Ovary (tissue), 9 donors: ENCODE results near the gene TMEM59L. TPM values are rescaled to one million over a fixed set of nuclear protein-coding genes. Genes with fewer than 3 reads are reported as not detected.
A peak's percentile ranks its signal among the peaks of the same experiment; 100 is the strongest.

Experiments used
- DNase-seq, 5 donors: peaks; one replicate each; pipeline ENCODE4 v3.0.0-alpha.2; 2019 to 2020
- H3K27ac ChIP-seq, 2 donors: fragments of 200-600 bp; one replicate each; pipeline versions ENCODE4 v1.5.1 to v1.8.0; 2019 to 2022
- H3K27me3 ChIP-seq: fragments of 200-600 bp; one replicate; pipeline ENCODE4 v1.8.0; 2022
- H3K36me3 ChIP-seq: fragments of 200-600 bp; sonication (generic); one replicate; pipeline ENCODE4 v1.5.1; 2019
- H3K4me1 ChIP-seq: one replicate; pipeline ENCODE4 v1.8.1; 2013; ENCODE audit warnings: mild to moderate bottlenecking, moderate library complexity; ENCODE audit not compliant: insufficient read depth
- H3K4me3 ChIP-seq: fragments of 200-600 bp; sonication (generic); one replicate; pipeline ENCODE4 v1.5.1; 2017
- H3K9me3 ChIP-seq, 2 donors: fragments of 200-600 bp in 1 of 2; sonication (generic) in 1 of 2; one replicate each; pipeline versions ENCODE4 v1.5.1 to v1.8.1; 2013 to 2019; ENCODE audit warnings: mild to moderate bottlenecking in 1 of 2, moderate library complexity in 1 of 2
- CTCF ChIP-seq, 3 donors: fragments of 450-650 bp in 2 of 3; fragments of 200-600 bp in 1 of 3; IDR thresholded peaks; one replicate each; pipeline versions ENCODE4 v1.5.1 to v1.8.0; 2016 to 2022; ENCODE audit warnings: antibody characterized with exemption in 3 of 3, mild to moderate bottlenecking in 1 of 3
- EP300 ChIP-seq: sonication (generic); formaldehyde crosslinking; IDR thresholded peaks from one replicate; pipeline ENCODE4 v1.6.1; 2017; ENCODE audit warnings: antibody characterized with exemption
- POLR2A ChIP-seq: fragments of 450-650 bp; IDR thresholded peaks from one replicate; pipeline ENCODE4 v1.6.1; 2017; ENCODE audit warnings: antibody characterized with exemption, mild to moderate bottlenecking, moderate library complexity
- WGBS, 3 donors: extraction: QIAGEN DNeasy Blood & Tissue Kit in 1 of 3; methylation state at CpG; one replicate each; pipeline versions ENCODE4 v1.1.5 to v1.1.7; 2013 to 2017; 5-methylcytosine and 5-hydroxymethylcytosine counted together
- intact Hi-C, 4 donors: fragments of 100-400 bp; cut with DNase I; formaldehyde crosslinking; loops; one replicate each; pipeline versions ENCODE4 v1.11.0 to v1.15.1; 2022 to 2023
- polyA plus RNA-seq, 2 donors: library from polyadenylated mRNA; stranded (reverse); fragments of 200-250 nt in 1 of 2; fragments of 350-450 nt in 1 of 2; fragmentation: Illumina TruSeq in 1 of 2; extraction: RNeasy Lipid Tissue Mini Kit (QIAGEN cat#74804) in 1 of 2; gene quantifications; one replicate each; pipeline ENCODE4 v1.2.3, GENCODE V29; 2013 to 2014
- total RNA-seq, 7 donors: library from RNA; depleted of rRNA in 2 of 7; stranded (reverse); fragments of >200 nt in 2 of 7; fragmentation: NEBNext Ultra II Directional in 3 of 7; extraction: Animal tissue kit (Norgen Biotek cat#: 25700) in 3 of 7; gene quantifications; one replicate each; pipeline versions ENCODE4 v1.1.0 to v1.2.4, GENCODE V29; 2016 to 2023
- donor health status: DM: no; HTN: no; CAD: no; lungs with moderate emphysema.
- donor health status: DM: no; HTN: no; CAD: no.
- donor health status: Bipolar disorder and iron deficiency.
- donor health status: DM: yes; HTN: yes; CAD: no.
- donor health status: DM: no; HTN: no; CAD: no.
- donor health status: DM: yes; HTN: yes; CAD: no.

TMEM59L gene
- total and polyA plus RNA-seq, 9 donors, result 0.20 to 0.53 (median 0.51) TPM; not detected in 4

GRCh38 chr19:18586306-18586705 lies 26.4 kb upstream of the TMEM59L start:
- H3K9me3 ChIP-seq, result no peaks in the 10 kb centered on the region
- H3K4me3 ChIP-seq, result no peak overlapping the region
- H3K36me3 ChIP-seq, result no peaks in the 10 kb centered on the region
- H3K27me3 ChIP-seq, result no peaks in the 10 kb centered on the region
- DNase-seq, result no peak
- no peak overlapping the region for H3K27ac ChIP-seq
- H3K4me1 ChIP-seq, result peaks cover 18% of the 10 kb centered on the region
- WGBS, 3 donors, result 38 to 56% (median 42%) methylated on average over 2 of the region's 2 CpGs
- intact Hi-C loops, result loop anchor here in 1 of 4 donors (5.0 kb wide), 2 partner anchors 119 to 134 kb away; no protein-coding TSS in a partner anchor
- TF ChIP-seq CTCF (IDR thresholded peaks at IDR 0.05), result no peak
- TF ChIP-seq POLR2A, result no peak
- no peak for TF ChIP-seq EP300

GRCh38 chr19:18587561-18587960 lies 25.1 kb upstream of the TMEM59L start:
- TF ChIP-seq POLR2A, result no peak
- no peak for TF ChIP-seq CTCF (IDR thresholded peaks at IDR 0.05)
- no peak for TF ChIP-seq EP300

GRCh38 chr19:18587962-18588610 lies 24.6 kb upstream of the TMEM59L start:
- no peaks in the 10 kb centered on the region for H3K36me3 ChIP-seq
- H3K4me3 ChIP-seq, result peak overlapping the region; percentile 68
- no peak for DNase-seq
- intact Hi-C loops, result loop anchor here in 1 of 4 donors (5.0 kb wide), 2 partner anchors 121 to 136 kb away; no protein-coding TSS in a partner anchor
- H3K9me3 ChIP-seq, result no peaks in the 10 kb centered on the region
- no peaks in the 10 kb centered on the region for H3K27me3 ChIP-seq
- peak overlapping the region; percentile 1 to 72 for H3K27ac ChIP-seq
- WGBS, 3 donors, result 11 to 18% (median 14%) methylated on average over 16 of the region's 16 CpGs
- peaks cover 18% of the 10 kb centered on the region for H3K4me1 ChIP-seq
- TF ChIP-seq CTCF (IDR thresholded peaks at IDR 0.05) (no peak), EP300 (no peak), POLR2A (no peak)

More at GRCh38 chr19:18587561-18587960, 25.1 kb upstream of the TMEM59L start:
- H3K36me3 ChIP-seq, result no peaks in the 10 kb centered on the region
- peaks cover 18% of the 10 kb centered on the region for H3K4me1 ChIP-seq
- 82 to 92% (median 85%) methylated on average over 12 of the region's 12 CpGs for WGBS, 3 donors
- H3K27me3 ChIP-seq, result no peaks in the 10 kb centered on the region
- intact Hi-C loops, result loop anchor here in 1 of 4 donors (5.0 kb wide), 2 partner anchors 120 to 135 kb away; no protein-coding TSS in a partner anchor
- no peak overlapping the region for H3K4me3 ChIP-seq
- no peak for DNase-seq
- no peaks in the 10 kb centered on the region for H3K9me3 ChIP-seq
- H3K27ac ChIP-seq, result no peak overlapping the region

GRCh38 chr19:18588611-18589379 lies 23.9 kb upstream of the TMEM59L start, which contains the start of gene REX1BD:
Gene REX1BD (plus strand): TSS chr19:18588798. CDS start chr19:18588802, 4 bp downstream.
- H3K36me3 ChIP-seq, result no peaks in the 10 kb centered on the region
- intact Hi-C loops, result loop anchor here in 1 of 4 donors (5.0 kb wide), 2 partner anchors 121 to 136 kb away; no protein-coding TSS in a partner anchor
- peak within 1 kb of the TSS; percentile 1 to 72 for H3K27ac ChIP-seq
- no peaks in the 10 kb centered on the region for H3K27me3 ChIP-seq
- H3K4me1 ChIP-seq, result peaks cover 19% of the 10 kb centered on the region
- H3K9me3 ChIP-seq, result no peaks in the 10 kb centered on the region
- 0 to 1% (median 0%) methylated on average over 56 to 72 of the region's 72 CpGs for WGBS, 3 donors
- TF ChIP-seq POLR2A (peak; percentile 45), CTCF (IDR thresholded peaks at IDR 0.05) (peak; percentile 86 to 91 (median 87)), EP300 (no peak)
- peak; percentile 81 to 90 (median 88) for DNase-seq
- peak within 1 kb of the TSS; percentile 68 for H3K4me3 ChIP-seq
